WTC11 (cell line): ENCODE measurements around the gene GYS1. TPM values are rescaled to one million over a fixed set of nuclear protein-coding genes. Genes with fewer than 3 reads are reported as not detected.

Source experiments
- ATAC-seq: fragments of 200-7000 bp; cut with Tn5 transposase; 2 replicates; pipeline ENCODE4 v1.10.0; 2021; ENCODE audit warnings: mild to moderate bottlenecking, moderate library complexity
- CTCF ChIA-PET: fragments of 300-600 bp; sonication (Branson Sonifier 250); formaldehyde crosslinking; loops from one replicate; lab custom pipeline; 2021; ENCODE audit warnings: antibody characterized with exemption; lab: Charles Lee
- POLR2A ChIA-PET: fragments of 350-600 bp; sonication (Branson Sonifier 250); formaldehyde crosslinking; loops from one replicate; lab custom pipeline; 2021; ENCODE audit warnings: antibody characterized with exemption; lab: Charles Lee
- DNase-seq: peaks from one replicate; pipeline ENCODE4 v3.0.0; 2021; ENCODE audit warnings: low spot score
- H3K27ac Mint-ChIP-seq: 2 replicates; pipeline ENCODE4 v1.8.0; 2021; ENCODE audit warnings: mixed read lengths
- H3K27me3 Mint-ChIP-seq: 2 replicates; pipeline ENCODE4 v1.8.0; 2021; ENCODE audit warnings: low read depth, mild to moderate bottlenecking, moderate library complexity, mixed read lengths
- H3K36me3 Mint-ChIP-seq: 2 replicates; pipeline ENCODE4 v1.8.0; 2021; ENCODE audit warnings: mixed read lengths
- H3K4me1 Mint-ChIP-seq: 2 replicates; pipeline ENCODE4 v1.8.0; 2022; ENCODE audit warnings: mixed read lengths
- H3K4me3 Mint-ChIP-seq: 2 replicates; pipeline ENCODE4 v1.8.0; 2021; ENCODE audit warnings: mild to moderate bottlenecking, moderate library complexity, mixed read lengths
- H3K9me3 Mint-ChIP-seq: 2 replicates; pipeline ENCODE4 v1.8.0; 2021; ENCODE audit warnings: mixed read lengths
- ATF3 ChIP-seq: sonication (generic); formaldehyde crosslinking; conservative IDR thresholded peaks from 2 replicates; pipeline ENCODE4 v1.8.1; 2022; ENCODE audit warnings: mild to moderate bottlenecking, missing genetic modification reagents
- CBFB ChIP-seq: sonication (generic); formaldehyde crosslinking; IDR thresholded peaks from 2 replicates; pipeline ENCODE4 v1.8.1; 2022; ENCODE audit warnings: mild to moderate bottlenecking, low read depth, missing genetic modification reagents
- E2F5 ChIP-seq: sonication (generic); formaldehyde crosslinking; IDR thresholded peaks from 2 replicates; pipeline ENCODE4 v1.8.1; 2022; ENCODE audit warnings: mild to moderate bottlenecking, moderate library complexity, missing genetic modification reagents
- ESRRA ChIP-seq: sonication (generic); formaldehyde crosslinking; IDR thresholded peaks from 2 replicates; pipeline ENCODE4 v1.8.1; 2022; ENCODE audit warnings: mild to moderate bottlenecking, missing genetic modification reagents, borderline replicate concordance
- GRHL2 ChIP-seq: fragments of 250-450 bp; sonication (Bioruptor Pico); IDR thresholded peaks from 2 replicates; pipeline ENCODE4 v1.8.0; 2022; ENCODE audit warnings: mild to moderate bottlenecking, moderate library complexity; ENCODE audit not compliant: insufficient replicate concordance, severe bottlenecking
- NFATC4 ChIP-seq: fragments of 250-450 bp; sonication (Bioruptor Pico); IDR thresholded peaks from 2 replicates; pipeline ENCODE4 v1.9.0; 2021; ENCODE audit warnings: mild to moderate bottlenecking
- RELA ChIP-seq: sonication (generic); formaldehyde crosslinking; IDR thresholded peaks from 2 replicates; pipeline ENCODE4 v1.8.1; 2022; ENCODE audit warnings: missing genetic modification reagents, mild to moderate bottlenecking, borderline replicate concordance
- SMAD3 ChIP-seq: sonication (generic); formaldehyde crosslinking; IDR thresholded peaks from 2 replicates; pipeline ENCODE4 v1.8.0; 2022; ENCODE audit warnings: missing genetic modification reagents, mild to moderate bottlenecking, borderline replicate concordance
- TCF7 ChIP-seq: sonication (generic); formaldehyde crosslinking; IDR thresholded peaks from 2 replicates; pipeline ENCODE4 v1.8.0; 2022; ENCODE audit warnings: mild to moderate bottlenecking, low read depth, missing genetic modification reagents, moderate library complexity
- TP53 ChIP-seq: sonication (generic); formaldehyde crosslinking; IDR thresholded peaks from 2 replicates; pipeline ENCODE4 v1.8.1; 2023; ENCODE audit warnings: mild to moderate bottlenecking, missing genetic modification reagents
- USF2 ChIP-seq: sonication (generic); formaldehyde crosslinking; IDR thresholded peaks from 2 replicates; pipeline ENCODE4 v1.8.1; 2023; ENCODE audit warnings: mild to moderate bottlenecking, missing genetic modification reagents, moderate library complexity
- ZBTB21 ChIP-seq: sonication (generic); formaldehyde crosslinking; IDR thresholded peaks from 2 replicates; pipeline ENCODE4 v1.8.1; 2023; ENCODE audit warnings: mild to moderate bottlenecking, missing genetic modification reagents, borderline replicate concordance
- ZNF121 ChIP-seq: sonication (generic); formaldehyde crosslinking; IDR thresholded peaks from 2 replicates; pipeline ENCODE4 v1.8.0; 2023; ENCODE audit warnings: missing genetic modification reagents
- ZNF423 ChIP-seq: fragments of 250-450 bp; sonication (Bioruptor Pico); IDR thresholded peaks from 2 replicates; pipeline ENCODE4 v2.1.2; 2022; ENCODE audit warnings: mild to moderate bottlenecking, moderate library complexity
- ZNF512 ChIP-seq: sonication (generic); formaldehyde crosslinking; IDR thresholded peaks from 2 replicates; pipeline ENCODE4 v1.8.1; 2022; ENCODE audit warnings: missing genetic modification reagents, borderline replicate concordance
- ZSCAN18 ChIP-seq: fragments of 250-450 bp; sonication (Bioruptor Pico); IDR thresholded peaks from 2 replicates; pipeline ENCODE4 v2.1.2; 2022; ENCODE audit warnings: mild to moderate bottlenecking, moderate library complexity
- total RNA-seq: library from RNA; stranded (reverse); gene quantifications from 3 replicates; pipeline ENCODE4 v1.2.3, GENCODE V29; 2021
- TF ChIP-seq, protein P1 (sequence below): fragments of 250-450 bp; sonication (Bioruptor Pico); IDR thresholded peaks from 2 replicates; pipeline ENCODE4 v1.9.0; 2021; ENCODE audit warnings: mild to moderate bottlenecking
- TF ChIP-seq, protein P2 (sequence below): sonication (generic); formaldehyde crosslinking; IDR thresholded peaks from 2 replicates; pipeline ENCODE4 v1.8.1; 2022; ENCODE audit warnings: low read depth, missing genetic modification reagents, borderline replicate concordance

GYS1 gene
- total RNA-seq, 1 experiment from 2014 or later = 52.0 TPM

DNA sequence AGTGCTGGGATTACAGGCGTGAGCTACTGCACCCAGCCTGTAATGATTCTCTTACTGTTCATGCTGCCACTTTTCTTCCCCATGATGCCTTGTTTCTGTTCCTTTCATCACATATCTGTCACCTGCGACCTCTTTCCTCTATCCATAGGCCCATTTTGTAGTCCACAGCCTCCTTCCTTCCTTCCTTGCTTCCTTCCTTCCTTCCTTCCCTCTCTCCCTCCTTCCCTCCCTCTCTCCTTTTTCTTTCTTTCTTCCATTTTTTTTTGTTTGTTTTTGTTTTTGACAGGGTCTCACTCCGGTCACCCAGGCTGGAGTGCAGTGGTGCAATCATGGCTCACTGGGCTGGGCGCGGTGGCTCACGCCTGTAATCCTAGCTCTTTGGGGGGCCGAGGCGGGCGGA lies 4.2 kb downstream of the GYS1 start:
- Mint-ChIP-seq H3K27ac (peak overlapping the region; percentile 36; the same call in 1 of the 2 replicates), H3K27me3 (no peaks in the 10 kb centered on the region), H3K36me3 (peaks cover 30% of the 10 kb centered on the region), H3K4me1 (peaks cover 21% of the 10 kb centered on the region), H3K9me3 (no peaks in the 10 kb centered on the region), H3K4me3 (no peak overlapping the region)
- no peak for ATAC-seq
- TF ChIP-seq RELA (CRISPR knock-in tag) = no peak
- no peak for TF ChIP-seq ZNF512 (CRISPR knock-in tag)
- TF ChIP-seq ATF3 (CRISPR knock-in tag) = no peak
- TF ChIP-seq ESRRA (CRISPR knock-in tag) = no peak
- no peak for TF ChIP-seq ZBTB21 (CRISPR knock-in tag)
- TF ChIP-seq TP53 = no peak
- no peak for TF ChIP-seq CBFB (CRISPR knock-in tag)
- TF ChIP-seq, protein P1, sequence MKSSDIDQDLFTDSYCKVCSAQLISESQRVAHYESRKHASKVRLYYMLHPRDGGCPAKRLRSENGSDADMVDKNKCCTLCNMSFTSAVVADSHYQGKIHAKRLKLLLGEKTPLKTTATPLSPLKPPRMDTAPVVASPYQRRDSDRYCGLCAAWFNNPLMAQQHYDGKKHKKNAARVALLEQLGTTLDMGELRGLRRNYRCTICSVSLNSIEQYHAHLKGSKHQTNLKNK (CRISPR knock-in tag) = no peak
- TF ChIP-seq ZSCAN18 (CRISPR knock-in tag) = no peak
- TF ChIP-seq, protein P2, sequence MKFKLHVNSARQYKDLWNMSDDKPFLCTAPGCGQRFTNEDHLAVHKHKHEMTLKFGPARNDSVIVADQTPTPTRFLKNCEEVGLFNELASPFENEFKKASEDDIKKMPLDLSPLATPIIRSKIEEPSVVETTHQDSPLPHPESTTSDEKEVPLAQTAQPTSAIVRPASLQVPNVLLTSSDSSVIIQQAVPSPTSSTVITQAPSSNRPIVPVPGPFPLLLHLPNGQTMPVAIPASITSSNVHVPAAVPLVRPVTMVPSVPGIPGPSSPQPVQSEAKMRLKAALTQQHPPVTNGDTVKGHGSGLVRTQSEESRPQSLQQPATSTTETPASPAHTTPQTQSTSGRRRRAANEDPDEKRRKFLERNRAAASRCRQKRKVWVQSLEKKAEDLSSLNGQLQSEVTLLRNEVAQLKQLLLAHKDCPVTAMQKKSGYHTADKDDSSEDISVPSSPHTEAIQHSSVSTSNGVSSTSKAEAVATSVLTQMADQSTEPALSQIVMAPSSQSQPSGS = no peak
- no peak for TF ChIP-seq GRHL2 (CRISPR knock-in tag)
- no peak for TF ChIP-seq ZNF423 (CRISPR knock-in tag)
- no peak for TF ChIP-seq USF2 (CRISPR knock-in tag)
- no peak for DNase-seq
- CTCF ChIA-PET = interaction anchor here (0.7 to 4.2 kb wide), 2 partner anchors 18 to 29 kb away, joined by 4 to 18 read pairs; no protein-coding TSS in a partner anchor
- POLR2A ChIA-PET = no interaction called here

DNA sequence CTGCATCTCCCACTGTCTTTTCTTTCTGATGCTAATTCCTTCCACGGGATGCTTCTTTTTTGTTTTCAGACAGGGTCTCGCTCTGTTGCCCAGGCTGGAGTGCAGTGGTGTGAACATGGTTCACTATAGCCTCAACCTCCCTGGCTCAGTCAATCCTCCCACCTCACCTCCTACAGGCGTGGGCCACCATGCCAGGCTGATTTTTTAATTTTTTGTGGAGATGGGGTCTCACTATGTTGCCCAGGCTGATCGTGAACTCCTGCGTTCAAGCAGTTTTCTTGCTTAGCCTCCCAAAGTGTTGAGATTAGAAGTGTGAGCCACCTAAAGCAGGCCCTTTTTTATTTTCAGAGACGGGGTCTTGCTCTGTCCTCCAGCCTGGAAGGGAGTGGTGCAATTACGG lies 4.8 kb downstream of the GYS1 start:
- ATAC-seq (no peak), DNase-seq (no peak)
- POLR2A ChIA-PET = no interaction called here
- CTCF ChIA-PET = interaction anchor here (4.2 kb wide), 1 partner anchor 17 kb away, joined by 18 read pairs; no protein-coding TSS in a partner anchor
- H3K36me3 Mint-ChIP-seq = peaks cover 32% of the 10 kb centered on the region
- peak; percentile 77; the same call in 1 of the 2 replicates for TF ChIP-seq ZNF121 (CRISPR knock-in tag)
- TF ChIP-seq TCF7 (CRISPR knock-in tag) = no peak
- TF ChIP-seq, all 79 proteins: peak for 1
- no peak overlapping the region for H3K4me3 Mint-ChIP-seq
- peak overlapping the region; percentile 85 for H3K27ac Mint-ChIP-seq
- peaks cover 18% of the 10 kb centered on the region for H3K4me1 Mint-ChIP-seq
- no peaks in the 10 kb centered on the region for H3K9me3 Mint-ChIP-seq
- no peaks in the 10 kb centered on the region for H3K27me3 Mint-ChIP-seq

GRCh38 chr19:48987323-48987722 lies 5.8 kb downstream of the GYS1 start:
- TF ChIP-seq SMAD3 (CRISPR knock-in tag) (no peak), NFATC4 (CRISPR knock-in tag) (no peak), ESRRA (CRISPR knock-in tag) (no peak), E2F5 (CRISPR knock-in tag) (no peak)
- TF ChIP-seq, all 79 proteins: peak for 0
- Mint-ChIP-seq H3K36me3 (peaks cover 41% of the 10 kb centered on the region), H3K4me1 (peaks cover 17% of the 10 kb centered on the region), H3K9me3 (no peaks in the 10 kb centered on the region), H3K27me3 (no peaks in the 10 kb centered on the region), H3K27ac (no peak overlapping the region; the same call in 1 of the 2 replicates), H3K4me3 (no peak overlapping the region)
- no peak for ATAC-seq
- no peak for DNase-seq
- CTCF ChIA-PET = interaction anchor here (1.0 to 4.2 kb wide), 7 partner anchors 10 to 238 kb away, joined by 3 to 18 read pairs (median 5); no protein-coding TSS in a partner anchor
- POLR2A ChIA-PET = no interaction called here
